Activated CD4-positive, alpha-beta T cell treated with anti-CD3 and anti-CD28 coated beads for 1 hour (primary cell): Measurements from ENCODE around the gene SIN3A.
"Not testable (repeated sequence)": the region's sequence is repeated elsewhere in the genome, so short reads cannot be mapped to it uniquely, and the experiment has no call there.

Experiments used
- DNase-seq: peaks from one replicate; pipeline ENCODE4 v3.0.0-alpha.2; 2020

The SIN3A gene

GRCh38 chr15:75450307-75451201, 936 bp downstream of the SIN3A start:
- DNase-seq = peak; percentile 91

DNA sequence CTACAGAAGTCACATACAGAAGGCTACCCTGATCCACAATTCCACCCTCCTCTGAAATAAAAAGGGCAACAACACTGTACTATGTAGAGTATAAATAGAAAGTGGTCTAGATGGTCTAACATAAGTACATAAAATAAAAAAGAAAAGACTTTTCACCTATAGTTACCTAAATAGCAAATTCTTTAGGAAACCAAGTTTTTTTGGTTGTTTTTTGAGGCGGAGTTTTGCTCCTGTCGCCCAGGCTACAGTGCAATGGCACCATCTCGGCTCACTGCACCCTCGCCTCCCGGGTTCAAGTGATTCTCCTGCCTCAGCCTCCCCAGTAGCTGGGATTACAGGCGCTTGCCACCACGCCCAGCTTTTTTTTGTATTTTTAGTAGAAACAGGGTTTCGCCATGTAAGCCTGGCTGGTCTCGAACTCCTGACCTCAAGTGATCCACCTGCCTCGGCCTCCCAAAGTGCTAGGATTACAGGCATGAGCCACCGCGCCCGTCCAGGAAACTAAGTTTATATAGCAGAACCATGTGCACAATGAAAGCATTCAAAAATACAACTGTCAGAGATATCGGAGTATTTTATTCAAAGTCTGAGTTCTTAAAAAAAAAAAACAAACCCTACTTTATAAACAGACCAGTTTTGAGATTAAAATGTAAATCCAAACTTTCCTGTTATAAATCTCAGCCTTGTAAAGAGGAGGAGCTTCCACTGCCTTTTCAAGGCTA, 1.7 kb downstream of the SIN3A start:
- no peak for DNase-seq

DNA sequence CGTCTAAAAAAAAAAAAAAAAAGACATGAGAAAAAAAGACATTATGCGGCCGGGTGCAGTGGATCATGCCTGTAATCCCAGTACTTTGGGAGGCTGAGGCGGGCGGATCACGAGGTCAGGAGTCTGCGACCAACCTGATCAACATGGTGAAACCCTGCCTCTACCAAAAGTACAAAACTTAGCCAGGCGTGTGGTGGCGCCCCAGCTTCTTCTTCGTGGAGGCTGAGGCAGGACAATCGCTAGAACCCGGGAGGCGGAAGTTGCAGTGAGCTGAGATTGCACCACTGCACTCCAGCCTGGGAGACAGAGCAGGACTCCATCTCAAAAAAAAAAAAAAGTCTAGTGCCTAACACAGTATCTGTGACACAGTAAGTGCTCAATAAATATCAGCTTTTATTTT, 3.3 kb downstream of the SIN3A start:
- DNase-seq = not testable (repeated sequence)

DNA sequence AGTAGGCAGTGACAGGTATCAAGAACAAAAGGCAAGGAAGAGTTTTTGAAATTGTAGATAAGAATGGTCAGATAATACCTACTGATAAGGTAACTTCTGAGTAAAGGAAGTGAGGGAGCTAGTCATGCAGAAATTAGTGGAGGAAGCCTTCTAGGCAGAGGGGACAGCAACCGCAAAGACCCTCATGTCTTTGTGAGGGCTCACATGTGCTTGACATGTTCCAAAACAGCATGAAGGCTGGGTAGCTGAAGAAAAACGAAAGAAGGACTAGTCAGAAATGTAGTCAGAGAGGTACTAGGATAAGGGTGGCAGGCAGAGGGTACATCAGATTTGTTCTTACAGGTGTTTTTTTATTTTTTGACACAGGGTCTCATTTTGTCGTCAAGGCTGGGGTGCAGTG, 5.3 kb downstream of the SIN3A start:
- no peak for DNase-seq

- DNase-seq = not testable (repeated sequence)
These were observed 6.2 kb downstream of the SIN3A start for GRCh38 chr15:75445324-75445723.

DNA sequence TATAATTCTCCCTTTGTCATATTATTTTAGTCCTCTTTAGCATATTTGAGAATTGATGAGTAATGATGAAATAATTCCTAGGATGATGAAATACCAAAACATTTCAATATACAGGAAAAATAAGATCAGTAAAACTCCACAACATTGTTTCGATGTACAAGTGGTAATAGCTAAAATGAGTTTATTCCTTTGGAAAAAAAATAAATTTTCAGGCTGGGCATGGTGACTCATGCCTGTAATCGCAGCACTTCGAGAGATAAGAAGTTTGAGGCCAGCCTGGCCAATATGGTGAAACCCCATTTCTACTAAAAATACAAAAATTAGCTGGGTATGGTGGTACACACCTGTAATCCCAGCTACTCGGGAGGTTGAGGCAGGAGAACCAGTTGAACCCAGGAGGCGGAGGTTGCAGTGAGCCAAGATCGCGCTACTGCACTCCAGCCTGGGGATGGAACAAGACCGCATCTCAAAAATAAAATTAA, 7.5 kb downstream of the SIN3A start:
- DNase-seq = not testable (repeated sequence)

GRCh38 chr15:75437721-75438120, 13.8 kb downstream of the SIN3A start:
- DNase-seq = no peak

DNA sequence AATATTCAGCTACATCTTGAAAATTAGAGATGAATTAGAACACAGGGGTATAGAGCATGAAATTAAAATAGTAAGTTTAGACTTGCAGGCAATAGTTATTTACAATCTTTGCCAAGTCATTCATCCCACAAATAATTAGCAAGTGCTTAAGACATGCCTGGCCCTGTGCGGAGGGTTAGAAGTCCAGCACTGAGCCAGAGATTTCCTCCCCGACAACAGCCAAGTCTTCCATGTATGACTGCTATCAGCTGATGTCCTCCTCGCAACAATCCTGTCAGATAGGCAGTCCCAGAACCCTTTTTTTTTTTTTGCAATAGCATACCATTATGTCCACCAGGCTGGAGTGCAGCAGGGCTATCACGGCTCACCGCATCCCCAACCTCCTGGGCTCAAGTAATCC, 14.6 kb downstream of the SIN3A start:
- DNase-seq = no peak

DNA sequence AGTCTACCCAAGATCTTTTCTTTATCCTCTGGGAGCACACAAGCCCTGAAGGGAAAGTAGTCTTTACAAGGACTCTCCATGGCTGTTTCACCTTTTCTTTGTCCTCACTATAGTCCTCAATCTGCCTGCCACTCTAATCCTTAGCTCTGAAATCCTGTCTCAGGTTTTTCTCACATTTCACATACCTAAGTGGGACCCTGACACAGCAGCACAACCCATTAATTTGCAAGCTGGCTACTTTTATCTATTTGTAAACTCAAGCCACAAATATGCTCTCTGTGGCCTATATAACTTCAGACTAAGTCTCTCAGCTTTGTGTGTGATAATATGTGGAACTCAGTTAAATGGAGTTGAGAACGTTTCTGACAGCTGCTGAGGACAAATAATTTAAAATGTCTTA, 19.8 kb downstream of the SIN3A start:
- no peak for DNase-seq

GRCh38 chr15:75431270-75431669, 20.2 kb downstream of the SIN3A start:
- no peak for DNase-seq

DNA sequence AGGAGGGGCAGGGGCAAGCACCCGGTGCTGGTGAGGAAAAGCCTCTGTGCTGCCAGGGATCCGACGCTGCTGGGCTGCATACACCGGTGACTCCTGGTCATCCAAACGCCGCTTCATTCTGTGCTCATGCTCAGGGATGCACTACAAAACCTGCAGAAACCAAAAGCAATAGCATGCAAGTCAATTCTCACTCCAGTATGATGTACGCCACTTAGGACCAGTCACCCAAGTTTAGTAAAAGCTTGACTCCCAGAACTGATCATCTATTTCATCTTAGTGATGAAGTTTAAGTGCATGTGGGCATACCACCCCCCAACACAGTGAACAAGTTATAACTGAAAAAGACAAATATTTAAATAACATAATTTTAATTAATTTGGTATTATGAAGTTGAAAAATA, 21.2 kb downstream of the SIN3A start:
- no peak for DNase-seq

DNA sequence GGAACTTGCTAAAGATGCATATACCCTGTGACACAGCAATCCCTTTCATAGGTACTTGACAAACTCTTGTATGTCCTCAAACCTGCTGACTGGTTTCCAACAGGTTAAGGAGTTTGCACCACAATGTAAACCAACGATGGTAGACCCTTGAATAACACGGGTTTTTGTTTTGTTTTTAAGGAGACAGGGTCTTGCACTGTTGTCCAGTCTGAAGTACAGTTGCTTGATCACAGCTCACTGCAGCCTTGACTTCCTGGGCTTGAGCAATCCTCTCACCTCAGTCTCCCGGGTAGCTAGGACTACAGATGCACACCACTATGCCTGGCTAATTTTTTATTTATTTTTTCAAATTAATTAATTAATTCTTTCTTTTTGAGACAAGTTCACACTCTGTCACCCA, 23.3 kb downstream of the SIN3A start:
- DNase-seq = no peak

- no peak for DNase-seq
These were observed 25.5 kb downstream of the SIN3A start for GRCh38 chr15:75425966-75426500.

DNA sequence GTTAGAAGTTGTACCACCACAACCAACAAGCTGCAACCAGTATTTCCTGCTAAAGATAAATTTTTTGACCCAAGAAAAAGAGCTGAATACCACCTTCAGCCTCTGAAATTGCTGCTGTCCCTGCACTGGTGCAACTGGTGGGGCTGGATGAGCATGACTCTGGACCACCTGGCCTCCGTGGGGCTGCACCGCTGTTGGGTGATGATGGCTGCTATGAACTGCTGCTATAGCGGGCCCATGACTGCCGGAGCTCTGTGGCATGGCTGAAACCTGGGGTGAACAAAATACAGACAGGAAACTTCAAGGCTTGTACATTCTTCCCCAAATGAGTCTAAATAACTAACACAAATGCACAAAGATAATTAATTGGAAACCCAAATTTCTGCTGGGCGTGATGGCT, 28.9 kb downstream of the SIN3A start:
- no peak for DNase-seq

DNA sequence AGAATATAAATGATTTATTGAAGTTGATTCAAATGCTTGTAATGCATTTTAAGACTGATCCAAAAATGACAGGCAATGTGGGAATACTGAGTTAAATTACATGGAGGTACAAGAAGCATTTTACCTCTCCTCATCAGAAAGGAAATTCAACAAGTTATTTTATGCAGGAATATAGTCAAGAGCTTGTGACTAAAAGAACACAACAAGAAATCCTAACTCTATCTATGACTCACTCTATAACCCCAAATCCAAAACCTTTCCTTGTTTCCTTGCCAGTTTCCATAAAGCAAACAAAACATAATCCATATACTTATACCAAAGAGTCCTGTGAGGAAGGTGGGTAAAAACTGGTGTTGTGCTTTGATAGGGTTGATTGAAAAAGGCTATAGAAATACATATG, 30.8 kb downstream of the SIN3A start:
- DNase-seq = no peak

DNA sequence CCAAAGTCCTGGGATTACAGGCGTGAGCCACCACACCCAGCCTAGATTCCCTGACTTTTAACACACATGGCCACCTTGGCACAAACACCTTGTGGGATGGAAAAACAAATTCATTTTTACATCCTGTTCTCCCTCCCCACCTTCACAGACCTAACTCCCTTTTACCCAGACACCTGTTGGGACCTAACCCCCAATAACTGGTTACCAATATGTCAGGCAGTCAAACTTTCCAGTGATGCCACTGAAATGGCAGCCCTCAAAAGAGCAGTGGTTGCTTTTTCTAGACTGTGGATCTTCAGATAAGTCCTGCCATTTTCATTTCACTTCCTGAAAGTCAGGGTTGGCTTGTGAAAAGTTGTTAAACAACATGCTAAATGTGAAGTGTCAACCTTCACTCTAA, 34.9 kb downstream of the SIN3A start:
- DNase-seq = no peak

GRCh38 chr15:75410196-75410595, 41.3 kb downstream of the SIN3A start:
- DNase-seq = no peak

- DNase-seq = no peak
These were observed 44.4 kb downstream of the SIN3A start for GRCh38 chr15:75407083-75407482.

DNA sequence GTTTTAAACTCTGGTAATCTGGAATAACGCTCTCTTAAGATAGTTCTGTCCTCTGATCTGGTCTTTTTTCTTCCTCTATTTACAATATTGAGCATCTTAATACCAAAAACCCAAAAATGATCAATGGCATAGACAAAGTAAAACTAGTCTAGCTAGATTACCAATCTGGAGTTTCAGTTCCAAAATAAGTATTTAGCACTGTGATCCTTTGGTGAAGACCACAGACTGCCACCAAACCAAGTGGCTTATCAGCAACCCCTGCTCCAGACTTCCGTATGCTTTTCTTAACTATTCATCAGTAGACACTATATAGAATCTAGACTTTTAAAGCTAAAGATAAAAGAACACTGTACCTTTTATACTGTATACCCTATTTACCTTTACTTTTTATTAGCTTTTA, 47.6 kb downstream of the SIN3A start:
- DNase-seq = no peak

- no peak for DNase-seq
These were observed 54.0 kb downstream of the SIN3A start for GRCh38 chr15:75397494-75397893.

GRCh38 chr15:75389791-75390382, 61.6 kb downstream of the SIN3A start:
- DNase-seq = no peak

GRCh38 chr15:75383986-75384385, 67.5 kb downstream of the SIN3A start:
- not testable (repeated sequence) for DNase-seq

GRCh38 chr15:75380773-75381172, 70.7 kb downstream of the SIN3A start:
- DNase-seq = no peak
